ENCODE measurements around the gene RPGRIP1L.

The RPGRIP1L gene

GRCh38 chr16:53600616-53601015, 103.0 kb downstream of the RPGRIP1L start:
- no peak for DNase-seq (ENCODE audit: low spot score)

- peak; percentile 22 for DNase-seq (ENCODE audit: low spot score)
Measured at GRCh38 chr16:53600126-53600525, 103.5 kb downstream of the RPGRIP1L start.

- no peak for DNase-seq (ENCODE audit: low spot score)
Measured at GRCh38 chr16:53599548-53599947, 104.1 kb downstream of the RPGRIP1L start.

GRCh38 chr16:53598511-53599275, 105.0 kb downstream of the RPGRIP1L start:
- no peak for DNase-seq (ENCODE audit: low spot score)

GRCh38 chr16:53597776-53598175, 105.9 kb downstream of the RPGRIP1L start:
- DNase-seq (ENCODE audit: low spot score) = no peak

GRCh38 chr16:53588081-53588648, 115.5 kb downstream of the RPGRIP1L start:
- no peak for DNase-seq (ENCODE audit: low spot score)

- DNase-seq (ENCODE audit: low spot score) = no peak
Measured at GRCh38 chr16:53583401-53583800, 120.3 kb downstream of the RPGRIP1L start.

GRCh38 chr16:53581784-53582183, 121.9 kb downstream of the RPGRIP1L start:
- DNase-seq (ENCODE audit: low spot score) = no peak

- DNase-seq (ENCODE audit: low spot score) = no peak
Measured at GRCh38 chr16:53580038-53580802, 123.4 kb downstream of the RPGRIP1L start.

GRCh38 chr16:53576904-53577303, 126.8 kb downstream of the RPGRIP1L start:
- no peak for DNase-seq (ENCODE audit: low spot score)

GRCh38 chr16:53576210-53576609, 127.4 kb downstream of the RPGRIP1L start:
- no peak for DNase-seq (ENCODE audit: low spot score)

GRCh38 chr16:53571763-53572162, 131.9 kb downstream of the RPGRIP1L start:
- no peak for DNase-seq (ENCODE audit: low spot score)

- no peak for DNase-seq (ENCODE audit: low spot score)
Measured at GRCh38 chr16:53566552-53567245, 137.0 kb downstream of the RPGRIP1L start.

GRCh38 chr16:53565296-53565863, 138.3 kb downstream of the RPGRIP1L start:
- no peak for DNase-seq (ENCODE audit: low spot score)

- no peak for DNase-seq (ENCODE audit: low spot score)
Measured at GRCh38 chr16:53563426-53563825, 140.2 kb downstream of the RPGRIP1L start.

GRCh38 chr16:53561101-53561888, 142.4 kb downstream of the RPGRIP1L start:
- no peak for DNase-seq (ENCODE audit: low spot score)

- DNase-seq (ENCODE audit: low spot score) = no peak
Measured at GRCh38 chr16:53559270-53559951, 144.2 kb downstream of the RPGRIP1L start.

- no peak for DNase-seq (ENCODE audit: low spot score)
Measured at GRCh38 chr16:53558710-53559109, 144.9 kb downstream of the RPGRIP1L start.

- DNase-seq (ENCODE audit: low spot score) = no peak
Measured at GRCh38 chr16:53556521-53556920, 147.1 kb downstream of the RPGRIP1L start.

- peak; percentile 92 for DNase-seq (ENCODE audit: low spot score)
Measured at GRCh38 chr16:53549970-53550690, 153.5 kb downstream of the RPGRIP1L start.

All from GM03348 (cell line).